ENCODE results near the gene TMEM139. TPM values are rescaled to one million over a fixed set of nuclear protein-coding genes. Genes with fewer than 3 reads are reported as not detected.

Gene TMEM139
- total and polyA plus RNA-seq, 8 donors, result 4.2 to 17.3 (median 7.0) TPM

GRCh38 chr7:143296686-143297085, 11.9 kb downstream of the TMEM139 start:
- DNase-seq (no peak), FAIRE-seq (no peak), ATAC-seq (no peak)
- Histone ChIP-seq H3K4me1 (peaks cover 0 to 7% (median 0%) of the 10 kb centered on the region in 3 donors), H3K9me3 (no peaks in the 10 kb centered on the region), H3K4me3 (no peak overlapping the region), H3K27me3 (no peaks in the 10 kb centered on the region), H3K27ac (no peak overlapping the region), H3K36me3 (peaks cover 3 to 65% (median 36%) of the 10 kb centered on the region in 3 donors)
- TF ChIP-seq, protein P1, sequence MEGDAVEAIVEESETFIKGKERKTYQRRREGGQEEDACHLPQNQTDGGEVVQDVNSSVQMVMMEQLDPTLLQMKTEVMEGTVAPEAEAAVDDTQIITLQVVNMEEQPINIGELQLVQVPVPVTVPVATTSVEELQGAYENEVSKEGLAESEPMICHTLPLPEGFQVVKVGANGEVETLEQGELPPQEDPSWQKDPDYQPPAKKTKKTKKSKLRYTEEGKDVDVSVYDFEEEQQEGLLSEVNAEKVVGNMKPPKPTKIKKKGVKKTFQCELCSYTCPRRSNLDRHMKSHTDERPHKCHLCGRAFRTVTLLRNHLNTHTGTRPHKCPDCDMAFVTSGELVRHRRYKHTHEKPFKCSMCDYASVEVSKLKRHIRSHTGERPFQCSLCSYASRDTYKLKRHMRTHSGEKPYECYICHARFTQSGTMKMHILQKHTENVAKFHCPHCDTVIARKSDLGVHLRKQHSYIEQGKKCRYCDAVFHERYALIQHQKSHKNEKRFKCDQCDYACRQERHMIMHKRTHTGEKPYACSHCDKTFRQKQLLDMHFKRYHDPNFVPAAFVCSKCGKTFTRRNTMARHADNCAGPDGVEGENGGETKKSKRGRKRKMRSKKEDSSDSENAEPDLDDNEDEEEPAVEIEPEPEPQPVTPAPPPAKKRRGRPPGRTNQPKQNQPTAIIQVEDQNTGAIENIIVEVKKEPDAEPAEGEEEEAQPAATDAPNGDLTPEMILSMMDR (IDR thresholded peaks at IDR 0.05), result no peak
- 62 to 63% methylated on average over 2 of the region's 2 CpGs for WGBS, 2 donors
- intact Hi-C loops (cut with DNase I), result no loop called here

DNA sequence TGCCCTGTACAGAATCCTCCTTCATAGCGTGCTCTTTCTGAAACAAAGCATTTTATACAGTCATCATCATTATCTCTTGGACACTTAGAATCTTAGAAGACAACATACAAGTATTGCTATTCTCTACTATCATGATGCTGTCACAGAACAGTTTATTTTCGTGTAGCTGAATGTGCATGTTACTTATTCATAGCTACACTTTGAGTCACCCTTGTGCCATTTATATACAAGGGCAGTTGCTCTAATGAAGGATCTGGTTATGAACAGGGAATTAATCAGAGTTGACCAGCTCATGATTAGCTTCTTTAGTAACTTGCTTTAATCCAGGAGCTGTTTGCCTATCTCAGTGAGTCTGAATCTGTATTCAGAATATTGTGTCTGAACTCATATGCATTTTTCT, 14.6 kb downstream of the TMEM139 start:
- ATAC-seq (no peak), FAIRE-seq (no peak), DNase-seq (no peak)
- intact Hi-C loops (cut with DNase I), result no loop called here
- Histone ChIP-seq H3K27me3 (no peaks in the 10 kb centered on the region), H3K27ac (no peak overlapping the region), H3K4me3 (no peak overlapping the region), H3K4me1 (peaks cover 0 to 7% (median 0%) of the 10 kb centered on the region in 3 donors), H3K36me3 (peaks cover 2 to 63% (median 19%) of the 10 kb centered on the region in 3 donors), H3K9me3 (no peaks in the 10 kb centered on the region)
- TF ChIP-seq, protein P1 (IDR thresholded peaks at IDR 0.05), result no peak
- WGBS, 2 donors, result 83 to 91% methylated on average over 2 of the region's 2 CpGs

- no peak overlapping the region for H3K4me3 ChIP-seq
- no peak overlapping the region for H3K27ac ChIP-seq
- no peaks in the 10 kb centered on the region for H3K9me3 ChIP-seq
- peaks cover 0 to 7% (median 0%) of the 10 kb centered on the region in 3 donors for H3K4me1 ChIP-seq
- 58 to 59% methylated on average over 8 of the region's 8 CpGs for WGBS, 2 donors
- FAIRE-seq, result no peak
- intact Hi-C loops (cut with DNase I), result loop anchor here in 2 of 3 donors (10.0 kb wide), 1 partner anchor 55 kb away; no protein-coding TSS in a partner anchor
- peak in 3 of 6 donors; percentile 33 to 55 (median 53) for DNase-seq
- no peaks in the 10 kb centered on the region for H3K27me3 ChIP-seq
- TF ChIP-seq, protein P1 (IDR thresholded peaks at IDR 0.05), result peak; percentile 18 to 54 (median 49)
- peak in 3 of 4 donors; percentile 83 to 90 (median 86) for ATAC-seq
- H3K36me3 ChIP-seq, result peaks cover 0 to 63% (median 19%) of the 10 kb centered on the region in 3 donors
Observed at GRCh38 chr7:143299840-143300239, 15.1 kb downstream of the TMEM139 start.

DNA sequence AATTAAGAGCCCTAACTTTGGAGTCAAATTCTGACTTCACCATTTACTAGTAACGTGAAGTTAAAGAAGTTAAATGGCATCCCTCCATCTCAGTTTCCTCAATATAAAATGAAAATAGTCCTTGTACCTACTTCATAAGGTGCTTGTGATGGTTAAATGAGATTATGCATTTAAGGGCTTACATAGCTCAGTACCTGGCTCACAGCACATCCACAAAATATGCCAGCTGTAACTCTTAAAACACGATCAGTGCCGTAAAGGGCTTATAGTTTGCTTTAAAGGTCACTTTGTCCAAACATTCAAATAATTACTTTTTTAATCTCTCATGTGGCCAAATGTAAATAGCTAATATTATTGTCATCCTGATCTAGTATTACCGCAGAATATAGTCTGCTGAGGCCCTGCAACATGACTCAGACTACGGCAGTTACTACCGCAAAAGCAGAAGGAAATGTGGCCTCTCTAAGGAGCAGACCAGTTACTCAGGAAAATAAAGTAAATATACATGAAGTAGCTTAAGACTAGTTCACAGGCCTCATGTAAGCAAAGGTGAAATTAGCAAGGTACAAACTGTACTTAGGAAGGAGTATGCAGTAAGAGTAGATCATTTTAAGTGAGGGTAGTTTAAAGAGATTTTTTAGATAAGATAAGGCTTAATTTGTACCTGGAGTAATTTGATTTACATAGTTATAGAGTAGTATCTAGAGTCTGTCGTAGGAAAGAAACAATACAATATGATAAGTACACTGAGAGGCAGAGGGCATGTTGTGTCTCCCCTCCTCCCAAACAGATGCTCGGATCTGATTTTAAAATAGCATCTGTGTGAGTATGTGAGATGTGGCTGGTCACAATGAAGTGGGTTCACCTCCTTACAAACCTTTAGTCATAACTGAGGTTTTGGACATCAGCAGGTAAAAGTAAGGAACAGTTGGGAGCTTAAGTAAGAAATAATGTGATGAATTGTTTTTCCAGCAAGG, 16.5 kb downstream of the TMEM139 start:
- H3K27ac ChIP-seq, result no peak overlapping the region
- peak in 1 of 4 donors; percentile 28 for ATAC-seq
- intact Hi-C loops (cut with DNase I), result loop anchor here in 2 of 3 donors (10.0 kb wide), 1 partner anchor 56 kb away; no protein-coding TSS in a partner anchor

More for the DNA sequence above, 16.5 kb downstream of the TMEM139 start:
- TF ChIP-seq, protein P1 (IDR thresholded peaks at IDR 0.05), result no peak
- H3K9me3 ChIP-seq, result no peaks in the 10 kb centered on the region
- peaks cover 0 to 51% (median 20%) of the 10 kb centered on the region in 3 donors for H3K36me3 ChIP-seq
- H3K4me1 ChIP-seq, result peaks cover 0 to 1% (median 0%) of the 10 kb centered on the region in 3 donors
- DNase-seq (no peak), FAIRE-seq (no peak)
- 75 to 79% methylated on average over 8 of the region's 8 CpGs for WGBS, 2 donors
- H3K27me3 ChIP-seq, result no peaks in the 10 kb centered on the region
- no peak overlapping the region for H3K4me3 ChIP-seq
